ENCODE measurements around the gene HTR7.

HTR7 gene

DNA sequence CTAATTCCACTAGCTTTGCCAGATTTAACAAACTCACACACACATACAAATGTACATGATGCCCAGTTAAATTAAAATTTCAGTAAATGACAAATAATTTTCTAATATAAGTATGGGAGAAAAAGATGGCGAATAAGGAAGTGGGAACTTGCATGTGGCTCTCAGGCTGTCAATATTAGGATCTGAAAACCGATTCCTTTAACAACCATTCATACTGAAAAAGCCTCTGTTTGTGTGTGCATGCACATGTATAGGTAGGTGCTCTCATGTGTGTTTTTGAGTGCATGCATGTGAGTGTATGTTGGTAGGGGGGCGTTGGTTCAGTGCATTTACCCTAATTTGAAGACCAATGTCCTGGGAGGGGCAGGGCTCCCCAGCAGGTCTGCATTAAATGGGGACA lies 125.3 kb downstream of the HTR7 start:
- no peak for DNase-seq

DNA sequence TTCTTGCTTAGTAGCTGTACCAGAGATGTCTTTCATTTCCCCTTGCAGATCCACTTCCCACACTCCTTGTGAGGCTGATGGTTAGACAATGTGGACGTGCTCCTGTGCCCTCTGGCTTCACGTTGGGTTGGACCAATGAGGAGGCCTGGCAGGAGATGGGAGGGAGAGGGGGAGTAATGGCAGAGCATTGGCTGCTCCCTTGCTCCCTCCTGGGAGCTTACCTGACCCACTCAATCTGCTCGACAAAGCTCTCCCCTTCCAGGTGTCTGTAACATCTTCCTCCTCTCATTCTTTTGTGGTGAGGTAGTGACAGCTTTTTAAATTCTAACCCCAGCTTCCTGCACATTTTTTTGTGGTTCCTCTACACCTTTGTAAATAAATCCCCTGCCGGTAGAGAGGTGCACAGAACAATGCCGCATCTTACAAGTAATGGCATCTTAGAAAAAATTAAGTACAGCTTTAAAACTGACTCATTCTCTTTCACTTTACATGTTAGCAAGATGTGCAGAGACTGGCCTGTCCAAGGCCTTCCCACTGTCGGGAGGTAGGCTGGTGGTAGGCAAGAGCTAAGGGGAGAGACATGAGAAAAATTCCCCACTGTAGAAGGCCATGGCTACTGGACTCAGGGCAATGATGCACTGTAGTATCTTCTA lies 134.3 kb downstream of the HTR7 start:
- DNase-seq = no peak

DNA sequence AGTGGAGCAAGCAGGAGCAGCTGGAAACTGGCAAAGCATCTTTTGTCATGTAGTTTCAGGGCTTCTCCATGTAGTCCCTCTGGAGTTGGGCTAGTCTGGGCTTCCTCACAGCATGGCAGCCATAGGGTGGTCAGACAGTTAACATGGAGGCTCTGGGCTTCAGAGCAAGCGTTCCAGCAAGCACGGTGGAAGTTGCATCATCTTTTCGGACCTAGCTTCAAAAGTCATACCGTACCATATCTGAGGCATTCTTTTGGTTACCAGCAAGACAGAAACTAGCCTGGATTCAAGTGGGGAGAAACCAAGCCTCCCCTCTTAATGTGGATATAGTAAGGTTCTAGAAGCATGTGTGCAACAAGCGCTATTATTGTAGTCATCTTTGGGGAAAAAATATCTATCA lies 135.0 kb downstream of the HTR7 start:
- no peak for DNase-seq

DNA sequence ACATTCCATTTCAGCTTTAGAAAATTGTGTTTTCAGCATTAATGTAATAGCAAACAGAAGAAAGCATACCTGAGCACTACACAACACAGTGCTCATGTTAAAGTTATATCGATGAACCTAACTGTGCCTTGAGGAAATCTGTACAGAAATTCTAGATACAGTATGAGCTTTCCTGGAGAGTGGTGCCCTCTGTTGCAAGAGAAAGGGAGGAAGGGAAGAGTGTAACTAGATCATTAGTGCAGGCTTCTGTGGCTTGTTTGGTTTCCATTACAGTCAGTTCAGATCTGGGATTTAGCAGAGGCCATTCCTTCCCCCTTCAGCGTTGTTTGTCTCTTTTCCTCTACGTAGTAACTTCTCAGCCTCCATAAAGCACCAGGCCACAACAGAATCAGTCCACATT lies 139.7 kb downstream of the HTR7 start:
- no peak for DNase-seq

DNA sequence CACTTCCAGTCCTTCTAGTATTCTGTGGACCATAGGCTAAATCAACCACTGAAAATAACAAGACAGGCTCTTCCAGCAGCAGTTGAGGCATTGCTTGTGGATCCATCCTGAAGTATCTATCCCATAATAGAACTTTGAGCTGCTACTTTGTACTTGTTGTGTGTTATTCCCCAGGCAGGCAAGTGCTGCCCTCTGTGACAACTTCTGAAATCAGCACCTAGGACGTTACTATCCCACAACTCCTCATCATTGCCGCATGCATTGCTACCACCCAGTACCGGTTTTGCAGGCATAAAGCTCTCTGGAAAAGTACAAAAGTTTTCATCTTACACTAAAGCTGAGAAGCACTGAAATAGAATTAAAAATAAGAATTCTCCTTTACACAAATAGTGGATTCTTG lies 145.3 kb downstream of the HTR7 start:
- no peak for DNase-seq

DNA sequence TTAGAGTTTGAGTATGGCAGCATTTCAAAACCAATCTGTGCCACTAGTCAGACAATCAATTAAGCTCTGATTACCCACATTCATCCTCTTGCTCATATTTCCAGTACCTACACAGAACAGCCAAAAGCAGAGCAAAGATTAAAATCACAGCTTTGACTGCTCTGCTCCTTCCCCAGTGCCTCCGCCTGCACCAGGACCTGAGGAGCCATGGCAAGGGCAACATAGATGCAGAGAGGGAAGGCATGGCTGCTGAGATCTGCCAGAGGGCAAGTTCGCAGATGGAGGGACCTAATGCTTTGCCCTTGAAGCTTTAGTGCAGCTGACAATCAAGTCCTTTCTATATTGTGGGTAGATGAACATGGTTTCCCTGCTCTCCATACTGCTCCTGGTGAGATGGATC lies 148.1 kb downstream of the HTR7 start:
- DNase-seq = no peak

DNA sequence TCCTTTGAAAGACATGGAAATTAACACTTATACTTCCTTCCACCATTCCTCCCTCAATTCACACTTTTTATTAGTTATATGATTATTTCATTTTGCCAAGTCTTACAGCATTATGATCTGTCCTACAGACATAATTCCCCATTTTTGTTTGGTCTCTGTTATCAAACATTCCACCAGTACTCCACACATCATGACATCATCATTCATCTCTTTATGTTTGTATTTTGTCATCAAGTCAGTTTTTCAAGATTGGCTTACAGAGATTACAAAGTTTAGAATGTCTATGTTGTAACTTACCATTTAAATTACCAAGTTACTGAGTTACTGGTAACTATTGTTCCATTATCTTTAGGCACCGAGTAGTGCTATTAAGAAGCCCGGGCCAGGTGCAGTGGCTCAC lies 150.2 kb downstream of the HTR7 start:
- no peak for DNase-seq

DNA sequence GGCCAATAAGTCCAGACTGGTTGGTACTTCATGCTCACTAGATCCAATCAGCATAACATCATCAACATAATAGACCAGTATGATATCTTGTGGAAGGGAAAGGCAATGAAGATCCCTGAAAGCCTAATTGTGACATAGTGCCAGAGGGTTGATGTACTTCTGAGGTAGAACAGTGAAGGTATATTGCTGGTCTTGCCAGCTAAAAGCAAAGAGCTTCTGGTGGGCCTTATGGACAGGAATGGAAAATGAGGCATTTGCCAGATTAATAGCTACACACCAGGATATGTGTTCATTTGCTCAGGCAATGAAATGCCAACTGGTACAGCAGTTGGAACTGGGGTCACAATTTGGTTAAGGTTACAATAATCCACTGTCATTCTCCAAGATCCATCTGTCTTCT lies 156.4 kb downstream of the HTR7 start:
- no peak for DNase-seq

DNA sequence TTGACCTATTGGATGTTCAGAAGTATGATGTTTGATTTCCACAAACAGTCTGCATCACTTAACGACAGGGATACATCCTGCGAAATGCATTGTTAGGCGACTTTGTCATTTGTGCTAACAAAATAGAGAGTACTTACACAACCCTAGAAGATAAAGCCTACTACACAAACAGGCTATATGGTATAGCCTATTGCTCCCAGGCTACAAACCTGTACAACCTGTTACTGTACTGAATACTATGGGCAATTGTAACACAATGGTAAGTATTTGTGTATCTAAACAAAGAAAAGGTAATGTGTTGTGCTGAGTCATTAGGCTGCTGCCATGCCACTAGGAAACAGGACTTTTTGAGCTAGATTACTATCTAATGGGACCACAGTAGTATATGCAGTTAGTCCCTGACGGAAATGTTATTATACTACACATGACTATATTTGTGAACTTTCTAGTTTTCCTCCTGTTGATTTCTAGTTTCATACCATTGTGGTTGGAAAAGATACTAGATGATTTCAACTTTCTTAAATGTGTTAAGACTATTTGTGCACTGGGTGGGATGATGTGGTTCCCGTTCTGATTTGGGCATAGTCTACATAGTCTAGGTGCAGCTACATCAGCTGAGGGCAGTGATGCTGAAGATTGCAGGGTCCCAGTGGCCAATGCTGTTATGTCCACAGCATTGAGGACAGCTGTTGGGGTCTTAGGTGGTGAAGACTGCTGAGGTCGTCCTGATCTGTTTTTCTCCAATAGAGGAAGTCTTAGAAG lies 161.7 kb downstream of the HTR7 start:
- no peak for DNase-seq

Measured in GOT3 (cell line).